Neutrophil (primary cell): ENCODE measurements around the gene PHF20.

Experiments used
- H3K27ac ChIP-seq: fragments of 200-600 bp; sonication (generic); 2 replicates; pipeline ENCODE4 v1.5.1; 2016; ENCODE audit warnings: mild to moderate bottlenecking, moderate library complexity
- H3K27me3 ChIP-seq: fragments of 200-600 bp; sonication (generic); 2 replicates; pipeline ENCODE4 v1.6.0; 2016; ENCODE audit warnings: mild to moderate bottlenecking
- H3K36me3 ChIP-seq: fragments of 200-600 bp; sonication (generic); 2 replicates; pipeline ENCODE4 v1.5.1; 2017
- H3K4me1 ChIP-seq, 2 experiments: fragments of 200-600 bp in 1 of 2; sonication (generic) in 1 of 2; 1 replicate in 1 of 2; 2 replicates in 1 of 2; pipeline versions ENCODE4 v1.5.1 to v1.6.1; 2013 to 2016; ENCODE audit warnings: low read depth in 1 of 2, low read length in 1 of 2, mild to moderate bottlenecking in 1 of 2, moderate library complexity in 1 of 2; ENCODE audit not compliant: control insufficient read depth in 1 of 2, insufficient read depth in 1 of 2
- H3K4me3 ChIP-seq, 2 experiments: fragments of 200-600 bp in 1 of 2; sonication (generic) in 1 of 2; 1 replicate in 1 of 2; 2 replicates in 1 of 2; pipeline ENCODE4 v1.5.1; 2013 to 2016; ENCODE audit warnings: low read depth in 1 of 2, low read length in 1 of 2, mild to moderate bottlenecking in 1 of 2, moderate library complexity in 1 of 2
- H3K9me3 ChIP-seq: fragments of 200-600 bp; sonication (generic); 2 replicates; pipeline ENCODE4 v1.5.1; 2016
- CTCF ChIP-seq: fragments of 200-600 bp; sonication (generic); IDR thresholded peaks from 2 replicates; pipeline ENCODE4 v1.5.1; 2016; ENCODE audit warnings: antibody characterized with exemption

Gene PHF20

GRCh38 chr20:35918021-35918420, 146.2 kb downstream of the PHF20 start:
- Histone ChIP-seq H3K36me3 (peaks cover 94% of the 10 kb centered on the region), H3K27ac (no peak overlapping the region), H3K27me3 (no peaks in the 10 kb centered on the region), H3K9me3 (no peaks in the 10 kb centered on the region), H3K4me3 (no peak overlapping the region), H3K4me1 (no peaks in the 10 kb centered on the region)
- no peak for TF ChIP-seq CTCF

GRCh38 chr20:35920523-35920922, 148.7 kb downstream of the PHF20 start:
- no peak overlapping the region for H3K4me3 ChIP-seq
- H3K27me3 ChIP-seq = no peaks in the 10 kb centered on the region
- H3K9me3 ChIP-seq = no peaks in the 10 kb centered on the region
- H3K27ac ChIP-seq = no peak overlapping the region
- no peak for TF ChIP-seq CTCF
- H3K36me3 ChIP-seq = peaks cover 72% of the 10 kb centered on the region
- no peaks in the 10 kb centered on the region for H3K4me1 ChIP-seq

- no peaks in the 10 kb centered on the region for H3K27me3 ChIP-seq
- H3K36me3 ChIP-seq = peaks cover 65% of the 10 kb centered on the region
- no peaks in the 10 kb centered on the region for H3K9me3 ChIP-seq
- no peak overlapping the region for H3K4me3 ChIP-seq
- no peaks in the 10 kb centered on the region for H3K4me1 ChIP-seq
- H3K27ac ChIP-seq = no peak overlapping the region
- no peak for TF ChIP-seq CTCF
Observed at GRCh38 chr20:35929301-35929700, 157.5 kb downstream of the PHF20 start.

- Histone ChIP-seq H3K4me3 (no peak overlapping the region), H3K36me3 (peaks cover 73% of the 10 kb centered on the region)
- no peak for TF ChIP-seq CTCF
Observed at GRCh38 chr20:35934050-35934449, 162.2 kb downstream of the PHF20 start.

GRCh38 chr20:35939264-35939663, 167.4 kb downstream of the PHF20 start:
- H3K36me3 ChIP-seq = peaks cover 78% of the 10 kb centered on the region
- TF ChIP-seq CTCF = no peak

More at GRCh38 chr20:35934050-35934449, 162.2 kb downstream of the PHF20 start:
- Histone ChIP-seq H3K9me3 (no peaks in the 10 kb centered on the region), H3K27me3 (no peaks in the 10 kb centered on the region), H3K27ac (no peak overlapping the region), H3K4me1 (no peaks in the 10 kb centered on the region)

GRCh38 chr20:35941620-35942019, 169.8 kb downstream of the PHF20 start:
- Histone ChIP-seq H3K4me3 (no peak overlapping the region), H3K4me1 (no peaks in the 10 kb centered on the region), H3K9me3 (no peaks in the 10 kb centered on the region), H3K27ac (no peak overlapping the region), H3K27me3 (no peaks in the 10 kb centered on the region), H3K36me3 (peaks cover 76% of the 10 kb centered on the region)
- no peak for TF ChIP-seq CTCF

More at GRCh38 chr20:35939264-35939663, 167.4 kb downstream of the PHF20 start:
- H3K4me3 ChIP-seq = no peak overlapping the region
- no peaks in the 10 kb centered on the region for H3K27me3 ChIP-seq
- H3K4me1 ChIP-seq = no peaks in the 10 kb centered on the region
- no peaks in the 10 kb centered on the region for H3K9me3 ChIP-seq
- no peak overlapping the region for H3K27ac ChIP-seq
